Neural cell (in vitro differentiated cells): ENCODE results near the gene CUTC. TPM values are rescaled to one million over a fixed set of nuclear protein-coding genes. Genes with fewer than 3 reads are reported as not detected.

Experiments used
- H2AFZ ChIP-seq: fragments of 200-600, 300-800 bp; sonication (generic), shearing (Covaris generic); 2 replicates; pipeline ENCODE4 v1.6.0; 2014; ENCODE audit warnings: low read depth, mild to moderate bottlenecking, antibody characterized with exemption, low read length, moderate library complexity
- H3F3A ChIP-seq: fragments of 200-600 bp; shearing (Covaris generic); 2 replicates; pipeline ENCODE4 v1.6.1; 2016; ENCODE audit warnings: mild to moderate bottlenecking, moderate library complexity, mixed read lengths, antibody characterized with exemption, low read length; ENCODE audit not compliant: insufficient read depth, poor library complexity, severe bottlenecking
- H3K27ac ChIP-seq: fragments of 200-600, 300-800 bp; sonication (generic), shearing (Covaris generic); 2 replicates; pipeline ENCODE4 v1.5.1; 2014; ENCODE audit warnings: mild to moderate bottlenecking, low read length, moderate library complexity
- H3K27me3 ChIP-seq: fragments of 300-800, 200-600 bp; sonication (generic), shearing (Covaris generic); 2 replicates; pipeline ENCODE4 v1.6.0; 2014; ENCODE audit warnings: mild to moderate bottlenecking, low read depth, low read length, moderate library complexity; ENCODE audit not compliant: insufficient read depth
- H3K36me3 ChIP-seq: fragments of 300-800, 200-600 bp; sonication (generic), shearing (Covaris generic); 2 replicates; pipeline ENCODE4 v1.5.1; 2014; ENCODE audit warnings: mild to moderate bottlenecking, antibody characterized with exemption, low read length, moderate library complexity; ENCODE audit not compliant: insufficient read depth
- H3K4me2 ChIP-seq: fragments of 300-800, 200-600 bp; sonication (generic), shearing (Covaris generic); 2 replicates; pipeline ENCODE4 v1.6.0; 2014; ENCODE audit warnings: mild to moderate bottlenecking, low read length
- H3K4me3 ChIP-seq: fragments of 300-800, 200-600 bp; sonication (generic), shearing (Covaris generic); 2 replicates; pipeline ENCODE4 v1.5.1; 2014; ENCODE audit warnings: mild to moderate bottlenecking, low read length, moderate library complexity
- H3K79me2 ChIP-seq: fragments of 200-600 bp; shearing (Covaris generic); replicated peaks from 2 replicates; pipeline ENCODE4 v1.6.0; 2014; ENCODE audit warnings: mild to moderate bottlenecking, low read length, moderate library complexity; ENCODE audit not compliant: insufficient read depth
- H3K9ac ChIP-seq: fragments of 300-800, 200-600 bp; sonication (generic), shearing (Covaris generic); 2 replicates; pipeline ENCODE4 v1.6.1; 2016; ENCODE audit warnings: mild to moderate bottlenecking, low read length, mixed read lengths
- H3K9me2 ChIP-seq: fragments of 200-600 bp; shearing (Covaris generic); 2 replicates; pipeline ENCODE4 v1.6.1; 2016; ENCODE audit warnings: mild to moderate bottlenecking, low read length, mixed read lengths; ENCODE audit not compliant: insufficient read depth
- H3K9me3 ChIP-seq: fragments of 200-600, 300-800 bp; sonication (generic), shearing (Covaris generic); 2 replicates; pipeline ENCODE4 v1.6.1; 2016; ENCODE audit warnings: mild to moderate bottlenecking, mixed run types, low read length, moderate library complexity, mixed read lengths
- H4K20me1 ChIP-seq: fragments of 200-600 bp; shearing (Covaris generic); 2 replicates; pipeline ENCODE4 v1.6.1; 2016; ENCODE audit warnings: mild to moderate bottlenecking, mixed run types; ENCODE audit not compliant: insufficient read depth
- EP300 ChIP-seq: fragments of 450-650 bp; conservative IDR thresholded peaks from 2 replicates; pipeline ENCODE4 v1.6.1; 2014; ENCODE audit warnings: antibody characterized with exemption, mild to moderate bottlenecking, moderate library complexity; ENCODE audit not compliant: poor library complexity, severe bottlenecking
- EZH2 ChIP-seq: fragments of 200-600, 300-800 bp; shearing (Covaris generic), sonication (generic); IDR thresholded peaks from 2 replicates; pipeline ENCODE4 v1.6.1; 2014; ENCODE audit warnings: antibody characterized with exemption, low read length, borderline replicate concordance, mild to moderate bottlenecking; ENCODE audit not compliant: insufficient read depth, poor library complexity, severe bottlenecking
- MXI1 ChIP-seq: fragments of 450-650 bp; conservative IDR thresholded peaks from 2 replicates; pipeline ENCODE4 v1.6.1; 2014; ENCODE audit warnings: antibody characterized with exemption, mild to moderate bottlenecking; ENCODE audit not compliant: poor library complexity, severe bottlenecking
- POLR2AphosphoS5 ChIP-seq: IDR thresholded peaks from 2 replicates; pipeline ENCODE4 v1.6.1; 2012
- RAD21 ChIP-seq: fragments of 450-650 bp; conservative IDR thresholded peaks from 2 replicates; pipeline ENCODE4 v1.6.1; 2014; ENCODE audit warnings: antibody characterized with exemption, mild to moderate bottlenecking, moderate library complexity
- SMC3 ChIP-seq: fragments of 450-650 bp; conservative IDR thresholded peaks from 2 replicates; pipeline ENCODE4 v1.6.1; 2014; ENCODE audit warnings: antibody characterized with exemption, mild to moderate bottlenecking, moderate library complexity; ENCODE audit not compliant: poor library complexity
- TAF1 ChIP-seq: IDR thresholded peaks from 2 replicates; pipeline ENCODE4 v1.6.1; 2012; ENCODE audit warnings: low read depth
- polyA plus RNA-seq: library from polyadenylated mRNA; depleted of rRNA; stranded (reverse); fragments of >200 nt; gene quantifications from 2 replicates; pipeline ENCODE4 v1.2.3, GENCODE V29; 2014
- TF ChIP-seq, protein P1 (sequence below): IDR thresholded peaks from 2 replicates; pipeline ENCODE4 v1.6.1; 2012; ENCODE audit warnings: borderline replicate concordance
- TF ChIP-seq, protein P2 (sequence below): fragments of 450-650 bp; IDR thresholded peaks from 2 replicates; pipeline ENCODE4 v1.5.1; 2014; ENCODE audit warnings: antibody characterized with exemption, mild to moderate bottlenecking, moderate library complexity; ENCODE audit not compliant: poor library complexity, severe bottlenecking

The CUTC gene
- polyA plus RNA-seq, 1 donor from 2014 or later, result 26.2 TPM

DNA sequence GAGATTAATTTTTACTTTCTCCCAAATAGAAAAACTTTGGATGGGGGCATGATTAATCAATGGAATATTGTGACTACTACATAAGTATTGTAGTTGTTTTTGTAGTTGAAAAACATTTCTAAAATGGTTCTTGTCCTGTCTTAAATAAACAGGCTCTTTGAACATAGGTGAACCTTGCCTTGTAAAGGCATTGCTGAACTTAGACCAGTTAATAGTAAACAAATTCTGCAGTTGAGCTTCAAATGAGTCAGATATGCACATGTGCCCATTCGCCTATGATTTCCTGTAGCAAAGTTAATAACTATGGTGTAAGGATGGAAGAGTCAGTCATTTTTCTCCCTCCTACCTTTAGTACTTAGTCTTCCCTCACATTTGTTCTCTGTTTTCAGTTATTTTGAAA, 22.6 kb downstream of the CUTC start:
- Histone ChIP-seq H3K4me2 (no peak overlapping the region), H3K9me3 (no peaks in the 10 kb centered on the region), H2AFZ (no peak overlapping the region), H3K4me3 (no peak overlapping the region), H3K79me2 (no peaks in the 10 kb centered on the region), H4K20me1 (no peaks in the 10 kb centered on the region), H3K36me3 (no peaks in the 10 kb centered on the region), H3K27ac (no peak overlapping the region), H3K9ac (no peak overlapping the region), H3K9me2 (no peaks in the 10 kb centered on the region), H3K27me3 (no peaks in the 10 kb centered on the region), H3F3A (no peaks in the 10 kb centered on the region)
- no peak for TF ChIP-seq EZH2
- TF ChIP-seq RAD21, result no peak
- TF ChIP-seq, protein P1, sequence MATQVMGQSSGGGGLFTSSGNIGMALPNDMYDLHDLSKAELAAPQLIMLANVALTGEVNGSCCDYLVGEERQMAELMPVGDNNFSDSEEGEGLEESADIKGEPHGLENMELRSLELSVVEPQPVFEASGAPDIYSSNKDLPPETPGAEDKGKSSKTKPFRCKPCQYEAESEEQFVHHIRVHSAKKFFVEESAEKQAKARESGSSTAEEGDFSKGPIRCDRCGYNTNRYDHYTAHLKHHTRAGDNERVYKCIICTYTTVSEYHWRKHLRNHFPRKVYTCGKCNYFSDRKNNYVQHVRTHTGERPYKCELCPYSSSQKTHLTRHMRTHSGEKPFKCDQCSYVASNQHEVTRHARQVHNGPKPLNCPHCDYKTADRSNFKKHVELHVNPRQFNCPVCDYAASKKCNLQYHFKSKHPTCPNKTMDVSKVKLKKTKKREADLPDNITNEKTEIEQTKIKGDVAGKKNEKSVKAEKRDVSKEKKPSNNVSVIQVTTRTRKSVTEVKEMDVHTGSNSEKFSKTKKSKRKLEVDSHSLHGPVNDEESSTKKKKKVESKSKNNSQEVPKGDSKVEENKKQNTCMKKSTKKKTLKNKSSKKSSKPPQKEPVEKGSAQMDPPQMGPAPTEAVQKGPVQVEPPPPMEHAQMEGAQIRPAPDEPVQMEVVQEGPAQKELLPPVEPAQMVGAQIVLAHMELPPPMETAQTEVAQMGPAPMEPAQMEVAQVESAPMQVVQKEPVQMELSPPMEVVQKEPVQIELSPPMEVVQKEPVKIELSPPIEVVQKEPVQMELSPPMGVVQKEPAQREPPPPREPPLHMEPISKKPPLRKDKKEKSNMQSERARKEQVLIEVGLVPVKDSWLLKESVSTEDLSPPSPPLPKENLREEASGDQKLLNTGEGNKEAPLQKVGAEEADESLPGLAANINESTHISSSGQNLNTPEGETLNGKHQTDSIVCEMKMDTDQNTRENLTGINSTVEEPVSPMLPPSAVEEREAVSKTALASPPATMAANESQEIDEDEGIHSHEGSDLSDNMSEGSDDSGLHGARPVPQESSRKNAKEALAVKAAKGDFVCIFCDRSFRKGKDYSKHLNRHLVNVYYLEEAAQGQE, result no peak
- TF ChIP-seq MXI1, result no peak
- TF ChIP-seq POLR2AphosphoS5, result no peak
- no peak for TF ChIP-seq EP300
- no peak for TF ChIP-seq SMC3
- no peak for TF ChIP-seq TAF1
- TF ChIP-seq, protein P2, sequence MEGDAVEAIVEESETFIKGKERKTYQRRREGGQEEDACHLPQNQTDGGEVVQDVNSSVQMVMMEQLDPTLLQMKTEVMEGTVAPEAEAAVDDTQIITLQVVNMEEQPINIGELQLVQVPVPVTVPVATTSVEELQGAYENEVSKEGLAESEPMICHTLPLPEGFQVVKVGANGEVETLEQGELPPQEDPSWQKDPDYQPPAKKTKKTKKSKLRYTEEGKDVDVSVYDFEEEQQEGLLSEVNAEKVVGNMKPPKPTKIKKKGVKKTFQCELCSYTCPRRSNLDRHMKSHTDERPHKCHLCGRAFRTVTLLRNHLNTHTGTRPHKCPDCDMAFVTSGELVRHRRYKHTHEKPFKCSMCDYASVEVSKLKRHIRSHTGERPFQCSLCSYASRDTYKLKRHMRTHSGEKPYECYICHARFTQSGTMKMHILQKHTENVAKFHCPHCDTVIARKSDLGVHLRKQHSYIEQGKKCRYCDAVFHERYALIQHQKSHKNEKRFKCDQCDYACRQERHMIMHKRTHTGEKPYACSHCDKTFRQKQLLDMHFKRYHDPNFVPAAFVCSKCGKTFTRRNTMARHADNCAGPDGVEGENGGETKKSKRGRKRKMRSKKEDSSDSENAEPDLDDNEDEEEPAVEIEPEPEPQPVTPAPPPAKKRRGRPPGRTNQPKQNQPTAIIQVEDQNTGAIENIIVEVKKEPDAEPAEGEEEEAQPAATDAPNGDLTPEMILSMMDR, result no peak

DNA sequence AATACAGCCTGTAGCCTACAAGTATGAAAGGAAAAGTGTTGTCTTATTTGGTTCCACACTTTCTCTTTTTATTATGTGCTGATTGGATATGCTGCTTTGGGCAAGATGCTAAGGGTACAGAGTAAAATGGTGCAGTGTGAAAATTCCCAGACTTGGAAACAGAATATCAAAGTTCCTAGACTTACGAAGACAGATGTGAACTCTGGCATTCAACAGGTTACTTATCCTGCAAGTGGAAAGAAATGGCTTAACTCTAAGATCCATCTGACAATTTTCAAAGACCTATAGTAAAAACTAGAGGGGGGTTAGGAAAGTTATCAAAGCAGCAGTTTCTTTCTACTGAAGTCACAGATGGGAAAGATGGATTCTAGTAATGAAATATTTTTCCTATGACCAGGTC, 24.1 kb downstream of the CUTC start:
- Histone ChIP-seq H3K4me3 (no peak overlapping the region), H3K9me3 (no peaks in the 10 kb centered on the region), H2AFZ (no peak overlapping the region), H3F3A (no peaks in the 10 kb centered on the region), H3K79me2 (no peaks in the 10 kb centered on the region), H3K27ac (no peak overlapping the region), H3K4me2 (no peak overlapping the region), H3K9ac (no peak overlapping the region), H4K20me1 (no peaks in the 10 kb centered on the region), H3K36me3 (no peaks in the 10 kb centered on the region), H3K9me2 (no peaks in the 10 kb centered on the region), H3K27me3 (no peaks in the 10 kb centered on the region)
- TF ChIP-seq EP300, result no peak
- TF ChIP-seq TAF1, result no peak
- no peak for TF ChIP-seq POLR2AphosphoS5
- no peak for TF ChIP-seq MXI1
- TF ChIP-seq EZH2, result no peak
- TF ChIP-seq, protein P1, result no peak
- TF ChIP-seq, protein P2, result no peak
- TF ChIP-seq SMC3, result no peak
- no peak for TF ChIP-seq RAD21
